IPS DF 19.7 (cell line): Measurements from ENCODE around the gene NPFFR1.

Source experiments
- DNase-seq: peaks from one replicate; pipeline ENCODE4 v3.0.0-alpha.2; 2013; ENCODE audit warnings: low read depth, low spot score

The NPFFR1 gene, protein sequence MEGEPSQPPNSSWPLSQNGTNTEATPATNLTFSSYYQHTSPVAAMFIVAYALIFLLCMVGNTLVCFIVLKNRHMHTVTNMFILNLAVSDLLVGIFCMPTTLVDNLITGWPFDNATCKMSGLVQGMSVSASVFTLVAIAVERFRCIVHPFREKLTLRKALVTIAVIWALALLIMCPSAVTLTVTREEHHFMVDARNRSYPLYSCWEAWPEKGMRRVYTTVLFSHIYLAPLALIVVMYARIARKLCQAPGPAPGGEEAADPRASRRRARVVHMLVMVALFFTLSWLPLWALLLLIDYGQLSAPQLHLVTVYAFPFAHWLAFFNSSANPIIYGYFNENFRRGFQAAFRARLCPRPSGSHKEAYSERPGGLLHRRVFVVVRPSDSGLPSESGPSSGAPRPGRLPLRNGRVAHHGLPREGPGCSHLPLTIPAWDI

DNA sequence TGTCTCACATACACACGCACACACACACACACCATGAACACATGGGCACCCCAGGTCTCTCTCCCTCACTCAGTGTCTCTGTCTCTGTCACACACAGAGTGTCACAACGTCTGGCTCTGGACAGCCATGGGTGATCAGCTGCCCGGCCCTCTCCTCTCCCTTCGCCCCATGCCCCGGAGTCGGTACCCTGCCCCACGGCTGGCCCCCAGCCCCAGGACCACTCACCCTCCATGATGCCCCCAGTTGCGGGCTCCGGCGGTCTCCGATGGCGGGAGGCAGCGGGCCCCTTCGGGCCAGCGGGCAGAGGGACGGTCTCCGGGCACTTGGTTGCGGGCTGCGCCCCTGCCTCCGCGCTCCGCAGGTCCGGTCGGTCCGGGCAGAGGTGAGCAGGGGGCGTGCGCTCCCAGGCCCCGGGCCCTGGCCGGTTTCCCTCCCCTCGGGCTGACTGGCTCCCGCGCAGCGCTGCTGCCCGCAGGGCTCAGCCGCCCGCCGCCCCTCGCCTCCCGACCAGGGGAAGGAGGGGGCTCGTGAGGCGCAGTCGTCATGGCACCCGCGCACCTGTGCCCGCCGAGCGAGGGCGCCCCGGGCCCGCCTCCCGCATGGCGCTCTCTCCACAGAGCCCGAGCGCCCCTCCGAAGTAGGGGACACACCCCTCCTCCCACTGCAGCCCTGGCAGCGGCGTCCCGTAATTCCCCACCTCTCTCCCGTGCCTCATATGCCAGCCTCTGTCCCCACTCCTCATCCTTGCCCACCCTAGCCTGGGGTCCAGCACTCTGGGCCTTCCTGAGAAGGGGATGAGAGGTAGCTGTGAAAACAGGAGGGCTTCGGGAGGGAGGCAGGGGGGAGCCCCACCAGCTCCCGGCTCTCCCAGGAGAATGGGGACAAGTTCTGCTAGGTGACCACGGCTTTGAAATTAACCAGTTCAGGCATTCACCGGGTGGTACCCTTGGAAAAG is at the start of gene NPFFR1:
Gene NPFFR1 (minus strand): TSS at position 560 of the 955 bp plus-strand sequence. CDS start 328 bp downstream, at position 232.
- DNase-seq = no peak

DNA sequence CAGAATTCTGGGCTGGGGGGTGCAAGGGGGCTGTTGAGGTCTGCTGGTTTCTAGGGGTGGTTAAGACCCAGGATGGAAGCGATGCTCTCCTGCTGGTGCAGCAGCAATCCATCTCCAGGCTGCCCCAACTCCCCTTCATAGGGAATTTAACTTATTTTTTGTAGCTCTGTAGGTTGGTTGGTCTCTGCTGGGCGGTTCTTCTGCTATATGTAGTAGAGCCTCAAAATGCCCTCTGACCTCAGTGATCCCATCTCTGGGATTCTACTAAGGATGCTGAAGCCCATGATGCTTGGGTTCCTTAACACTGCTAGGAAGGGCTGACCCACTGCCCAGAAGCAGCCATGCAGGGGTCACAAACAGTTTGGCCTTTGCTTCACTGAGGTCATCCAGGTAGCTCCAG is 49.5 kb upstream of the NPFFR1 start:
- no peak for DNase-seq

GRCh38 chr10:70331486-70332268 is 47.9 kb upstream of the NPFFR1 start:
- no peak for DNase-seq

GRCh38 chr10:70331160-70331485 is 47.3 kb upstream of the NPFFR1 start:
- no peak for DNase-seq

DNA sequence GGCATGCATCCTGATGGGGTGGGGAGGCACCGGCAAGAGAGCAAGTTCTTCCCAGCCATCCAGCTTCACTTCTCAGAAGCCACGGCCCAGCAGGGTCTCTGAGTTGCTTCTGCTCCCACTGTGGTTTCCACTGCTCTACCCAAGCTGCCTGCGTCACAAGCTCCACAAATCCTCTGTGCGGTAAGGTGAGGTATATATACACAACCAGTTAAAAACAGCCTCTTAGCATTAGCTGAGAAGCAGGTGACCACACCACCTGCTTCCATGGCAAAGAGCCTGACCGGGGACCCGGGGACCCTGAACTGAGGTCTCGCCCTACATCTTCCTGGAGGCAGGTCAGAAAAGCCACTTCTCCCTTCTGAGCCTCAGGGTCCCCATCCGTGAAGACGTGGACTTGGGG is 46.9 kb upstream of the NPFFR1 start:
- DNase-seq = no peak

GRCh38 chr10:70328967-70329366 is 45.2 kb upstream of the NPFFR1 start:
- no peak for DNase-seq

- no peak for DNase-seq
Observed at GRCh38 chr10:70328018-70328417, 44.2 kb upstream of the NPFFR1 start.

GRCh38 chr10:70324951-70325781 is 41.4 kb upstream of the NPFFR1 start:
- no peak for DNase-seq

GRCh38 chr10:70324339-70324861 is 40.6 kb upstream of the NPFFR1 start:
- DNase-seq = no peak

- DNase-seq = no peak
Observed at GRCh38 chr10:70323697-70324338, 40.0 kb upstream of the NPFFR1 start.

GRCh38 chr10:70323138-70323696 is 39.4 kb upstream of the NPFFR1 start:
- no peak for DNase-seq

DNA sequence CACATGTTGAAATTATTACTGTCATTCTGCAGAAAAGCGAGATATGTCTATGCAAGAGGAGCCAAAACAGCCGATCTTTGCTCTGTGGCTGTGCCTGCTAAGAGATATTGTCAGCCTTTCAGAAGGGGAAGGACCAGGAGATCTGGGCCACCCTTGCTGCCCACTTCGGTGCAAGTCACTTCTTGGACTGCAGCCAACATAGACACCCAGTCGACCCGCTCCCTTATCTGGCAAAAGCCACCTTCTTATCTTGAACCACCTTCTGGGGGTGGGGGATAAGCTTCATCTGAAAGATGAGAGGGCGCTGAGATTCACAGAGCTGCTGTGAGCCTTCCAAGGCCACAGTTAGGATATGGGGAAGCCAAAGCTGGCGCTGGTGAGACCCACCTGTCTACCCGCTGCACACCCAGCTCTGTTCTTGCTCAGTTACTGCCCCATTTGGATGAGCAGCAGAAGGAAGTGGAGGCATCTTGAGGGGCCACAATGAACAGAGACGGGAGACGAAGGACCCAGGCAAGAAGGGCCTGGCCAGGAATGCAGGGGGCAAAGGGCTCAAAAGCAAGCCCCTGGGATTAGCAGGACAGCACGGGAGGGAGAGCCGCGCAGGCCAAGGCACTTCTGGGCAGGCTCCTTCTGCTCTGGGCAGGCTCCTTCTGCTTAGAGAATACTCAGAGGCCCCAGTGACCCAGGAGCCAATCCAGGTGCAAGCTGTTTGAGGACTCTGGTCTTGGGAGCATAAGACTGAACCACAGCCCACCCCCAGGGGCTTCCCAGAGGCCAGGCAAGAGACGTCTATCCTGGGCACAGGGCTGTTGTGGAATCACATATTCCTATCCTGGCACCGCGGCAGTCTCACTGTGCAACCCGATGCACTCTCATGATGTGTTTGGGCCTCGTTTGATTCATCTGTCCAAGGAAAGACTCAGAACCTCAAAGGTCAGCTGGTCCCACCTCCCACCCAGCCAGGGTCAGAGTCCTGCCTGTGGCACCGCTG is 38.4 kb upstream of the NPFFR1 start:
- DNase-seq = no peak

DNA sequence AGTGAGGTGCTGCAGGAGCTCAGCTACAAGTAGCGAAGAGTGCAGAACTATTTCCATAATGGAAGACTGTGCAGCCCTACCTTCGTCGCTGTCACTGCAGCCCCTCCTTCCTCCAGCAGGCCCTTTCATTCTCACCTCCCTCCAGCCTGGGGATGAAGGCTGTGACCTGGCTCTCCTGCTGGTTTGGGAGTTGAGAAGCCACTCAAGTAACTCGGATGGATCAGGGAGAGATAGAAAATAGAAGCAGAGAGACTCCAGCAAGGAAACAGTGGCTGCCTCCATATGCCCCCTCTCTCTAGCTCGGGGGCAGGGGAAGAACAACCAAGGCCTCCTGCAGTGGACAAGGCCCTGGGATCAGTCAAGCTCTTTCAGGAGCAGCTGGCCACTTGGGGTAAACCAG is 37.4 kb upstream of the NPFFR1 start:
- DNase-seq = no peak

DNA sequence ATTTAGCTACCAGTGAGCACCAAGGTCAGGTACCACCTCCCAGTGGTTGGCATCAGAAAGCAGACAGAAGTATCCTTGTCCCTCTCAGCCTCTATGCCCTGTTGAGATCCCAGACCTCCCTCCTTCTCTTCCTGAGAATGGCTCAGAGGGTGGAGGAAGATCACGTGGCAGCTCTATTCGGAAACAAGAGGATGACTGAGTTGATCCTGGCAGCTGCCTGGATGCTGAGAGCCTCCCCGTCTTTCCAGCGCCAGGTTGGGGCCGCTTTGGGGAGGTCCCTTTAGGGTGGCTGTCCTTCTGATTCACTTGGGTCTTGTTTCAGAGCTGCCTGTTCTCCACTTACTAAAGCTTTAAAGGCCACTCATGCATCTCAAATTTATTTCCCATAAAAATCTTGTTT is 36.9 kb upstream of the NPFFR1 start:
- no peak for DNase-seq

DNA sequence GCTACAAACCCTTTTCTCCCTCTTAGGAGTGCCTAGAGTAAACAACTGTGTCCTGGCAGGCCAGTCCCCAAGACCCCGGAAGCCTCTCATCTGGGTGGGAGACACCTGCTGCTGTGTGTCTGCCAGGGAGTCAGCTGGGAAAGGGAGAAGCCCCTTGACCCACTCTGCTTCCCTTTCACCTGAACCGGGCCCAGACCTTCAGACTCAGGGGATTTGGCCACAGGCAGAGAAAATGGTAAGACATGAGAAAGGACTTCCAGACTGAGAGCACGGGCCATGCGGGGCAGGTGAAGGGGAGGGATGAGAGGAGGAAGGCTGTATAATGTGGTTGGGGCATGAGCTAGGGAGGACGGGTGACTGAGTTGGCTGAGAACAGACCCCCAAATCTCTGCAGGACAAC is 36.0 kb upstream of the NPFFR1 start:
- no peak for DNase-seq

GRCh38 chr10:70319183-70319582 is 35.4 kb upstream of the NPFFR1 start:
- no peak for DNase-seq

- no peak for DNase-seq
Observed at GRCh38 chr10:70317943-70318318, 34.1 kb upstream of the NPFFR1 start.

DNA sequence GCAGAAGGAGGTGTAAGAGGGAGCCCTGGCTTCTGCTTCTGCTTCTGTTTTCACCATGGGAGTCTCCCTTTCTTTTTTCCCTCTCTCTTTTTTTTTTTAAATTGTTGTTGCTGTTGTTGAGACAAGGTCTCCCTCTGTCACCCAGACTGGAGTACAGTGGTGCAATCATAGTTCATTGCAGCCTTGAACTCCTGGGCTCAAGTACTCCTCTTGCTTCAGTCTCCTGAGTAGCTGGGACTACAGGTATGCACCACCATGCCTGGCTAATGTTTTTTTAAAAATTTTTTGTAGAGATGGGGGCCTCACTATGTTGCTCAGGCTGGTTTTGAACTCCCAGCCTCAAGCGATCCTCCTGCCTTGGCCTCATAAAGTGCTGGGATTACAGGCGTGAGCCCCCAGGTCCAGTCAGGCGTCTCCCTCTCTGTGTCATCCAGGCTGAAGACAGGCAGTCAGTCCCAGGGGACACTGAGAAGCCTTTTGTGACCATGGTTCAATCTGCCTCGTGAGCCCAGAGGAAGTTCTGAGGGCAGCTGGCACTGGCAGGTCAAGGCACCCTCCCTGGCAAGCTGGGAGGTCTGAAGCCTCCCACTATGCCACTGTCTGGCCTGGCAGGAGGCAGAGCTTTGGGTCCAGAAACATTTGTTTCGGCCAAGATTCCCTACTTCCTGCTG is 33.6 kb upstream of the NPFFR1 start:
- DNase-seq = no peak
